GM23338 (cell line): ENCODE data around the gene SYK. TPM values are rescaled to one million over a fixed set of nuclear protein-coding genes. Genes with fewer than 3 reads are reported as not detected.

Source experiments
- ATAC-seq: fragments of 200-7000 bp; cut with Tn5 transposase; 3 replicates; pipeline ENCODE4 v1.9.1; 2020
- DNase-seq: peaks from one replicate; pipeline ENCODE4 v3.0.0-alpha.2; 2015; ENCODE audit warnings: low spot score
- H2AFZ ChIP-seq: fragments of 200-600 bp; sonication (generic); 2 replicates; pipeline ENCODE4 v1.8.0; 2016; ENCODE audit warnings: antibody characterized with exemption, mild to moderate bottlenecking, moderate library complexity
- H3F3A ChIP-seq: fragments of 200-600 bp; sonication (generic); replicated peaks from 2 replicates; pipeline ENCODE4 v1.8.0; 2017; ENCODE audit warnings: antibody characterized with exemption, mixed run types, low read depth
- H3K27ac ChIP-seq: fragments of 200-600 bp; sonication (generic); 2 replicates; pipeline ENCODE4 v1.6.1; 2016; ENCODE audit warnings: low read depth
- H3K27me3 ChIP-seq: fragments of 200-600 bp; sonication (generic); 2 replicates; pipeline ENCODE4 v1.8.0; 2016; ENCODE audit warnings: mild to moderate bottlenecking, mixed run types, moderate library complexity; ENCODE audit not compliant: insufficient read depth
- H3K36me3 ChIP-seq: fragments of 200-600 bp; sonication (generic); 2 replicates; pipeline ENCODE4 v1.8.0; 2016; ENCODE audit warnings: mild to moderate bottlenecking; ENCODE audit not compliant: insufficient read depth
- H3K4me1 ChIP-seq: fragments of 200-600 bp; sonication (generic); 2 replicates; pipeline ENCODE4 v1.8.0; 2016; ENCODE audit warnings: mild to moderate bottlenecking, moderate library complexity; ENCODE audit not compliant: insufficient read depth
- H3K4me2 ChIP-seq: fragments of 200-600 bp; sonication (generic); 2 replicates; pipeline ENCODE4 v1.7.1; 2017; ENCODE audit warnings: mixed run types
- H3K4me3 ChIP-seq: fragments of 200-600 bp; sonication (generic); 2 replicates; pipeline ENCODE4 v1.6.1; 2016; ENCODE audit warnings: mixed run types
- H3K79me2 ChIP-seq: fragments of 200-600 bp; sonication (generic); replicated peaks from 2 replicates; pipeline ENCODE4 v1.8.0; 2017; ENCODE audit warnings: mild to moderate bottlenecking; ENCODE audit not compliant: insufficient read depth
- H3K9me2 ChIP-seq: fragments of 200-600 bp; sonication (generic); 2 replicates; pipeline ENCODE4 v1.8.0; 2017; ENCODE audit not compliant: insufficient read depth
- H4K20me1 ChIP-seq: fragments of 200-600 bp; sonication (generic); replicated peaks from 2 replicates; pipeline ENCODE4 v1.8.0; 2017; ENCODE audit warnings: mild to moderate bottlenecking; ENCODE audit not compliant: insufficient read depth
- H3K27ac Mint-ChIP-seq: 2 replicates; pipeline ENCODE4 v1.8.0; 2020; ENCODE audit warnings: inconsistent platforms, mild to moderate bottlenecking, moderate library complexity, mixed read lengths
- H3K27me3 Mint-ChIP-seq: 3 replicates; pipeline ENCODE4 v1.8.0; 2022; ENCODE audit warnings: low read depth, mild to moderate bottlenecking, moderate library complexity, mixed read lengths, inconsistent platforms; ENCODE audit not compliant: insufficient read depth, poor library complexity
- H3K36me3 Mint-ChIP-seq: 3 replicates; pipeline ENCODE4 v1.8.0; 2021; ENCODE audit warnings: low read depth, mild to moderate bottlenecking, inconsistent platforms, moderate library complexity, mixed read lengths
- H3K4me1 Mint-ChIP-seq: 3 replicates; pipeline ENCODE4 v1.8.0; 2020; ENCODE audit warnings: mild to moderate bottlenecking, inconsistent platforms, mixed read lengths
- H3K4me3 Mint-ChIP-seq: 3 replicates; pipeline ENCODE4 v1.8.0; 2021; ENCODE audit warnings: moderate library complexity, mild to moderate bottlenecking, inconsistent platforms, mixed read lengths
- H3K9me3 Mint-ChIP-seq: 3 replicates; pipeline ENCODE4 v1.8.0; 2020; ENCODE audit warnings: moderate library complexity, mild to moderate bottlenecking, inconsistent platforms, mixed read lengths
- CTCF ChIP-seq, 2 experiments: fragments of 200-600 bp in 1 of 2; sonication (generic) in 1 of 2; conservative IDR thresholded peaks; 2 replicates each; pipeline versions ENCODE4 v1.5.1 to v1.6.1; 2016 to 2017; ENCODE audit warnings: antibody characterized with exemption in 2 of 2, low read depth in 2 of 2, mild to moderate bottlenecking in 2 of 2, moderate library complexity in 1 of 2
- EZH2 ChIP-seq: fragments of 200-600 bp; sonication (generic); IDR thresholded peaks from one replicate; pipeline ENCODE4 v1.8.0; 2017; ENCODE audit warnings: antibody characterized with exemption, mild to moderate bottlenecking, low read depth; ENCODE audit not compliant: unreplicated experiment
- EZH2phosphoT487 ChIP-seq: fragments of 200-600 bp; sonication (generic); IDR thresholded peaks from one replicate; pipeline ENCODE4 v1.8.1; 2018; ENCODE audit warnings: antibody characterized with exemption; ENCODE audit not compliant: unreplicated experiment
- POLR2AphosphoS5 ChIP-seq: IDR thresholded peaks from 2 replicates; pipeline ENCODE4 v1.6.1; 2016; ENCODE audit warnings: antibody characterized with exemption, low read depth
- ZNF114 ChIP-seq: fragments of 250-450 bp; sonication (Bioruptor Pico); IDR thresholded peaks from 2 replicates; pipeline ENCODE4 v1.5.0; 2020; ENCODE audit warnings: mild to moderate bottlenecking, moderate library complexity
- polyA plus RNA-seq: library from polyadenylated mRNA; unstranded; fragments of >200 nt; fragmentation: Nextera tagmentation; extraction: Ambion mirVana; gene quantifications from 2 replicates; pipeline ENCODE4 v1.2.1, GENCODE V29; 2016
- total RNA-seq: library from RNA; depleted of rRNA; stranded (reverse); fragments of >200 nt; shearing (Covaris generic); gene quantifications from 2 replicates; pipeline ENCODE4 v1.2.3, GENCODE V29; 2014
- TF ChIP-seq, protein P1 (sequence below): IDR thresholded peaks from one replicate; pipeline ENCODE4 v1.6.1; 2018; ENCODE audit warnings: antibody characterized with exemption; ENCODE audit not compliant: unreplicated experiment

The SYK gene
- total and polyA plus RNA-seq, 2 experiments from 2014 or later, result 1.5 to 5.8 TPM

GRCh38 chr9:90869361-90869760 lies 67.7 kb downstream of the SYK start:
- ATAC-seq (no peak), DNase-seq (no peak)
- H3K4me3 Mint-ChIP-seq, result no peak overlapping the region
- H3K4me1 ChIP-seq, result peaks cover 9% of the 10 kb centered on the region
- H3K27ac ChIP-seq, result no peak overlapping the region
- H3K27ac Mint-ChIP-seq, result no peak overlapping the region
- no peaks in the 10 kb centered on the region for H3F3A ChIP-seq
- H3K4me3 ChIP-seq, result no peak overlapping the region
- H3K36me3 ChIP-seq, result no peaks in the 10 kb centered on the region
- H2AFZ ChIP-seq, result no peak overlapping the region
- H3K27me3 Mint-ChIP-seq, result no peaks in the 10 kb centered on the region
- no peaks in the 10 kb centered on the region for H4K20me1 ChIP-seq
- H3K4me1 Mint-ChIP-seq, result peaks cover 12% of the 10 kb centered on the region; the same call in 2 of the 3 replicates
- H3K4me2 ChIP-seq, result no peak overlapping the region
- H3K79me2 ChIP-seq, result no peaks in the 10 kb centered on the region
- H3K9me2 ChIP-seq, result no peaks in the 10 kb centered on the region
- H3K27me3 ChIP-seq, result no peaks in the 10 kb centered on the region
- no peaks in the 10 kb centered on the region for H3K36me3 Mint-ChIP-seq
- H3K9me3 Mint-ChIP-seq, result no peaks in the 10 kb centered on the region
- TF ChIP-seq EZH2phosphoT487 (no peak), ZNF114 (CRISPR knock-in tag) (no peak), EZH2 (no peak)
- TF ChIP-seq, protein P1, sequence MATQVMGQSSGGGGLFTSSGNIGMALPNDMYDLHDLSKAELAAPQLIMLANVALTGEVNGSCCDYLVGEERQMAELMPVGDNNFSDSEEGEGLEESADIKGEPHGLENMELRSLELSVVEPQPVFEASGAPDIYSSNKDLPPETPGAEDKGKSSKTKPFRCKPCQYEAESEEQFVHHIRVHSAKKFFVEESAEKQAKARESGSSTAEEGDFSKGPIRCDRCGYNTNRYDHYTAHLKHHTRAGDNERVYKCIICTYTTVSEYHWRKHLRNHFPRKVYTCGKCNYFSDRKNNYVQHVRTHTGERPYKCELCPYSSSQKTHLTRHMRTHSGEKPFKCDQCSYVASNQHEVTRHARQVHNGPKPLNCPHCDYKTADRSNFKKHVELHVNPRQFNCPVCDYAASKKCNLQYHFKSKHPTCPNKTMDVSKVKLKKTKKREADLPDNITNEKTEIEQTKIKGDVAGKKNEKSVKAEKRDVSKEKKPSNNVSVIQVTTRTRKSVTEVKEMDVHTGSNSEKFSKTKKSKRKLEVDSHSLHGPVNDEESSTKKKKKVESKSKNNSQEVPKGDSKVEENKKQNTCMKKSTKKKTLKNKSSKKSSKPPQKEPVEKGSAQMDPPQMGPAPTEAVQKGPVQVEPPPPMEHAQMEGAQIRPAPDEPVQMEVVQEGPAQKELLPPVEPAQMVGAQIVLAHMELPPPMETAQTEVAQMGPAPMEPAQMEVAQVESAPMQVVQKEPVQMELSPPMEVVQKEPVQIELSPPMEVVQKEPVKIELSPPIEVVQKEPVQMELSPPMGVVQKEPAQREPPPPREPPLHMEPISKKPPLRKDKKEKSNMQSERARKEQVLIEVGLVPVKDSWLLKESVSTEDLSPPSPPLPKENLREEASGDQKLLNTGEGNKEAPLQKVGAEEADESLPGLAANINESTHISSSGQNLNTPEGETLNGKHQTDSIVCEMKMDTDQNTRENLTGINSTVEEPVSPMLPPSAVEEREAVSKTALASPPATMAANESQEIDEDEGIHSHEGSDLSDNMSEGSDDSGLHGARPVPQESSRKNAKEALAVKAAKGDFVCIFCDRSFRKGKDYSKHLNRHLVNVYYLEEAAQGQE, result no peak

DNA sequence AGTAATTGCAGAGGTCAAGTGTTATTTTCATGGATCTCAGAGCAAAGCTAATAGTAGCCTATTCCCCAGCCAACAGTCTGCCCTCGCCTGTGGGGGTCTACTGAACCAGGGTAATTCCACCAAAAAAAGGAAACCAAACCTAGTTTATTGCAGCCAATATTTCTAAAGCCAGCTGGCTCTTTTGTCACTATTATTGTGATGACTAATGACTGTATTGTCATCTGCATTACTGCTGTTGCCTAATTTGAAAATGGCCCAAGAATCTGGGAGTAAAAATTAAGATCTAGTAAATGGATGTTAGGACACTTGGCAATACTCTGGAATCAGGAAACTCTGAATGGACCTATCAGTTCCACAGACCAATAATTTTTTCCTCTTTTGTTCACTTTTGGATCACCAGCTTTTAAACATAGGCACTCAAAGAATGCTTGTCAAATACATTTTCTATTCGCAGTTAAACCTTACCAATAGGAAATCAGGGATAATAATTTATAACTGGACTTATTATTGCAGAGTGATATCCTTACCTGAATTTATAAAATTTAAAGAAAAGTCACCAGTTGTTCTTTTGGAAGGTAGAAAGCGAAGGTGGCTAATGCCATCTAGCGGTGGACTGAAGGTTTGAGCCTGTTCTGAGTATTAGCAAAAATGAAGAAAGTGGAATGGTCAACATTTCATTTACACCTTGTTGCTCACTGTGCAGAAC lies 69.2 kb downstream of the SYK start:
- Histone ChIP-seq H3K79me2 (no peaks in the 10 kb centered on the region), H3K4me1 (peaks cover 9% of the 10 kb centered on the region), H3K36me3 (no peaks in the 10 kb centered on the region), H3K27me3 (no peaks in the 10 kb centered on the region), H3K4me2 (no peak overlapping the region), H4K20me1 (no peaks in the 10 kb centered on the region), H3F3A (no peaks in the 10 kb centered on the region), H3K9me2 (no peaks in the 10 kb centered on the region), H3K27ac (no peak overlapping the region), H3K4me3 (no peak overlapping the region), H2AFZ (no peak overlapping the region)
- TF ChIP-seq CTCF (conservative IDR thresholded peaks at IDR 0.05; ENCODE audit: low read depth in 2 of 2), result peak; percentile 86 to 97
- TF ChIP-seq POLR2AphosphoS5, result no peak
- no peak for TF ChIP-seq EZH2
- Mint-ChIP-seq H3K4me3 (no peak overlapping the region), H3K27me3 (no peaks in the 10 kb centered on the region), H3K27ac (no peak overlapping the region), H3K9me3 (no peaks in the 10 kb centered on the region), H3K36me3 (no peaks in the 10 kb centered on the region), H3K4me1 (0 out of 3 replicates have a peak, but pooled peaks cover 7% of the 10 kb centered on the region)
- ATAC-seq (no peak; the same call in 2 of the 3 replicates), DNase-seq (peak; percentile 62)
